Measurements from ENCODE around the gene ANKRD33B.
A peak's percentile ranks its signal among the peaks of the same experiment; 100 is the strongest.
"Not testable (repeated sequence)": the region's sequence is repeated elsewhere in the genome, so short reads cannot be mapped to it uniquely, and the experiment has no call there.

The ANKRD33B gene

DNA sequence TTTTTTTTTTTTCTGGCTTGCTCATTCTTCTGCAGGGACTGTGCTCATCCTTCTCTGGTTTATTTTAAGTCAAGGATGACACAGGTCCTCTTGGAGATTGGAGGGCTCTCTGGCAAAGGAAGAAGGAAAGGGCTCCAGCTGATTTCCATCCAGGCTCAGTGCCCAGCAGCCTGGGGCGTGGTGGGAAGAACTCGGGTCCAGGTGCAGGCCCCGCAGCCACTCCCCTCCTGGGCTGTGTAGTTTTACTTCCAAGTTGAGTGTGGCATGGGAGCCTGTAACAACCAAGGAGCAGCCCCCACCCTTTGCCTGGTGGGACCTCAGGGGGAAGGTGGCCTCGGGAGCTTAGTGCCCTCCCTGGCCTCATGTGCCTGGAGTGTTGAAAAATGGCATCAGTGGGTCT, 58.9 kb downstream of the ANKRD33B start:
- DNase-seq = no peak

DNA sequence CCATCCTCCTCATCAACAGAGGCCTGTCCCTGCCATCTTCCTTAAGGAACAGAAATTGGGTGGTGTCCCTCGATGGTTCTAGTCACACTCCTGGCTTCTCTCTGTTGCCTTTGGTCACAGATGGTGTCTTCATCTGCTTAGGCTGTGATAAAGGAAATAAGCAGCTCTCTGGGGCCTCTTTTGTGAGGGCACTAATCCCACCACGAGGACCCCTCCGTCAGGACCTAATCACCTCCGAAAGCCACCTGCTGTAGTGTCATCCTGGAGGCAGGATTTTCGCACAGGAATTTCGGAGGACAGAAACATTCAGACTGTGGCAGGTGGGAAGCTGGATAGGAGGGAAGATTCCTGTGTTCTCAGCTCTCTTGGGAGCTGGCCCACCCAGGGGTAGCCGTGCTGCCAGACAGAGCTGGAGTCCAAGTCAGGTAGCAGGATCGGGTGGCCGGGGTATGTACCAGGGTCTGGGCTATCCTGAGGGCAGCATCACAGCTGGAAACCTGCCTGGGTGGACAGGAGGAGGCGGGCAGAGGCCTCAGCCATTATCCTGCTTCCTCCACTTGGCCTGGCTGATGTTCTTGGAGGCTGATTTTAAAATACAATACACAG, 59.5 kb downstream of the ANKRD33B start:
- DNase-seq = no peak

DNA sequence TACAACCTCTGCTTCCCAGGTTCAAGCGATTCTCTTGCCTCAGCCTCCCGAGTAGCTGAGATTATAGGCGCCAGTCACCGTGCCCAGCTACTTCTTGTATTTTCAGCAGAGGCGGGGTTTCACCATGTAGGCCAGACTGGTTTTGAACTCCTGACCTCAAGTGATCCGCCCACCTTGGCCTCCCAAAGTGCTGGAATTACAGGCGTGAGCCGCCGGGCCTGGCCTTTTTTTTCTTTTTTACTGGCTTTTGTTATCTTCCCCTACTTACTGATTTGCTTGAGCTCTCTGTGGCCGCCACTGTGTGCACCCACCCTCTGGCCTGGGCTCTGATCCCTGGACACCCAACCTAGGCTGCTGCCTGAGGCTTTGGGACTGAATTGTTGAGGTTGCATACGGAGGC, 60.3 kb downstream of the ANKRD33B start:
- no peak for DNase-seq

DNA sequence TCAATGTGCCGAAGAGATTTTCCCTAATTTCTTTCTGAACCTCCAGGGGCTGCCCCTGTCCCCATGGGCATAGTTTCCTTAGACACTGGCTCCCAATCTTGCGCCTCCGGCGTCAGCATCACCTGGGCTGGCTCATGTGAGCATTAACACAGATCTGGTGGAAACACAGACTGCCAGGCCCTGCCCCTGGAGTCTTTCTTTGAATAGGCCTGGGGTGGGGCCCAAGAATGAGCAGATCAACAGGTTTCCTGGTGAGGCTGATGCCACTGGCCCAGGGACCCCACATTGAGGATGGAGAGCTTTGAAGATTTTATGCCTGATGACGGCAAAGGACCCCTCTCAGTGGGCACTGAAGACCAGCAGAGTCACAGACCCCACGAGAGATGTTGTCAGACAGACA, 60.8 kb downstream of the ANKRD33B start:
- no peak for DNase-seq

DNA sequence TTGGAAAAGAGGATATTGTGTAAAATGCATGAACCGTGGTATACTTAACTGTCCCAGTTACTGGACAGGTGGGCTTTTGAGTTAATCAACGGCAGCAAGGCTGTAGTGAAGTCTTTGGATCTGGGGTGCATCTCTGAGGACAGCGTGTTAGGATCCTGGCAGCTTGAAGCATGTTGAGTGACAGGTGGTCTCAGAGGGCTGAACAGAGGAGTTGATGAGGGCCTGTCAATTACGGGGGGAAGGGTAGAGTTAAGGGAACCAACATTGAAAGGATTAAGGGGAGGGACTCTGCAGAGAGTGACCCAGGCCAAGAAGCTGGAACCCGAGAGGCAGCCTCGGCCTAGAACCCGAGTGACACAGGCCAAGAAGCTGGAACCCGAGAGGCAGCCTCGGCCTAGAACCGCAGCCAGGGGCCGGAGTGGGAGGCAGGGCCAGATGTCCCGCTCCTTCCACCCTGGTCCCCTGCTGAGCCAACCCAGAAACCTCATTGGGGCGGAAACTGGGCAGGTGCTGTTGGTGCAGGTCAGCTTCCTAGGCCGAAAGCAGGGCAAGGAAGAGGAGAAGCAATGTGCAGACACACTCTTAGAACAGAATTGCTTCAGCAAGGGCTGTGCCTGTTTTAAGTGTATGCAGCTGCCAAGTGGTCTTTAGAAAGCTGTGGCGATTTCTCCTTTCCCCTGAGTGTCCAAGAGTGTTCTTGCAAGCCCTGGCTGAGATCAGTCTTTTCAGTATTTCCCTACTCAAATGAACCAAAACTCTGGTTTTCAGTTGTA, 62.0 kb downstream of the ANKRD33B start:
- DNase-seq = no peak

DNA sequence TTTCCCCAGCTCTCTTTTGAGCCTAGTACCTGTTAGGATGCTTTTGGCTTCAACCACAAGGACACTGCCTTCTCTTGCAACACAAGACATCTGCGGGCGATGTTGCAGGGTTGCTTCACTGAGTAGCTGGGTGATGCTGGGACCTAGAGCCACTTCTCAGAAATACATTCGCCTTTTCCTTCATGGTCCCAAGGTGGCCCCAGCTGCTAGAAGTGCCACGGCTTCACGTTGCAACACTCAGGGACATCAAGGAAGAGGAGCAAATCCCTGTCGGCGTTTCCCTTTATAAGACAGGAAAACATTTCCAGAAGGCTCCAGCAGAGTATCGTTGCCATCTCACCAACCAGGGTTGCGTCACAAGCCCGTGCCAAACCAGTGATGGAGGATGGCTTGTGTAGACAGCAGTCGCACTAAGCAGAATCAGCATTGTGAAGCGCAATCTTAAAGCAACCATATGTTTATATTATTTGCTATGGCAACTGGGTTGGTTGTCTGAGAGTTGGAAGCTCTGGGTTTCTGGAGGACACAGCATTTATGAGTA, 62.7 kb downstream of the ANKRD33B start:
- no peak for DNase-seq

DNA sequence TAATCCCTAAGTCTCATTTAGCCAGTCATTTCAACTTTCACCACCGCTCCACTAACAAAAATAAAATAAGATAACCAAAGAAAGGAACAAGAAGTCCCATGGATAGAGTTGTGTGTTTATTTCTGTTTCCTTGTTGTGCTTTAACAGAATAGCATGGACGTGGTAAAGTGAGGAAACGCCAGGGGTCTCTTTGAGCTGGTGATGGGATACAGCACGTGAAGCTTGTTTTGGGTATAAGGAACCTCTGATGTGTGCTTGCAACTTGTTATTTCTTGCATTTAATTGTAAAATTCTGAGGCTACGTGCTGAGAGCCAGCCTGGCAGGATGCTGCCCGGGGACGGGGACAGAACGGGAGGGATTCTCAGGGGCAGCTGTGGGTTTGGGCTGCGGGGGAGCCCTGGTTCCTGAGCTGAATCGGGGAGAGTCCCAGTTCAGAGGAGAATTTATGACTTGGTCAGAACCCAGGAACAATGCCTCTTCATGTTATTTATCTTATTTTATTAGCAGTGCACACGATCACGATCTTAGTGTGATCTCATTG, 63.4 kb downstream of the ANKRD33B start:
- no peak for DNase-seq

DNA sequence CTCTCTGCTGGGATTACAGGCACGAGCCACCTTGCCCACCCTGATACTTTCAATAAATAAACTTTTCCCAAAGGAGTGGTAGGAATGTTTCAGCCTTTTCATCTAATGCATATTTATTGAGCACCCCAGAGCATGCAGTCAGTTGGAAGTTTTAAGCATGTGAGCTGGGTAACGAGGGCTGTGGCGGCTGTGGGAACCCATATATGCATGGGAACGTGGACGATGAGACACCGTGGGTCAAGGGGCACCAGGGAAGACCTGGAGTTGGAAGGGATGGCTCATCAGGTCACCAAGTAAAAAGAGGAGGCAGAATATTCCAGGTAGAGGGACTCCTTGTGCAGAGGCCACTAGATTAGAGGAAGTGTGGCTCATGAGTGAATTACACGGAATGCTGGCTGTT, 64.7 kb downstream of the ANKRD33B start:
- no peak for DNase-seq

DNA sequence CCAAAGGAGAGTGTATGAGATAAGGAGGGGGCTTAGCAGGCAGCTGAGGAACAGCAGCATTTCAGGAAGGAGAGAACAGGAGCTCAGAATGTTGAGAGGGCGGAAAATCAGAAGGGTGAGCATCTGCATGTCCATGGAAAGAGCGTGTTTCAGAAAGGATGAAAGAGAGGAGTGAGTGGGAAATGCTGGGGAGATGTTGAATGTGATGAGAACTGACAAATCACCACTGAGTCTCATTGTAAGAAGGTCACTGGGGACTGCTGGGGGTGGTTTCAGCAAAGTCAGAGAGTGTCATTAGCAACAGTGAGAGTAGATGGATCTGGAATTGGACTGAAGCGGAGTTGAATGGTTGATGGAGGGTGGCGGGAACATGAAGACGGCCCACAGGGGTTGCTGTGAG, 65.8 kb downstream of the ANKRD33B start:
- no peak for DNase-seq

DNA sequence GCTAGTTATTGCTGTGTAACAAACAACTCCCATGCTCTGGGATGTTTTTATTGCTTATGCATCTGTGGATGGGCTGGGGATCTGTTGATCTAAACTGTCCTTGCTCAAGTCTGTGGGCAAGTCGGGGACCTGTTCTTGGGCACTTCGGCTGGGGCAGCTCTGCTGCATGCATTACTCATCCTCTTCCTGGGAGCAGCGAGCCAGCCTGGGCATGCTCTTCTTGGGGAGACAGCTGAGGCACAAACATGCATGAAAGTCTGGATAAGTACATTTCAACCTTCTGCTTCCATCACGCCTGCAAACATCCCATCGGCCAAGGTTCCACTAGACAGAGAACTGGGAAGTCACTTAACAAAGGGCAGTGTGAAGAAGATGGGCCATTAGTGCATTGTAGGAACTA, 66.3 kb downstream of the ANKRD33B start:
- DNase-seq = no peak

DNA sequence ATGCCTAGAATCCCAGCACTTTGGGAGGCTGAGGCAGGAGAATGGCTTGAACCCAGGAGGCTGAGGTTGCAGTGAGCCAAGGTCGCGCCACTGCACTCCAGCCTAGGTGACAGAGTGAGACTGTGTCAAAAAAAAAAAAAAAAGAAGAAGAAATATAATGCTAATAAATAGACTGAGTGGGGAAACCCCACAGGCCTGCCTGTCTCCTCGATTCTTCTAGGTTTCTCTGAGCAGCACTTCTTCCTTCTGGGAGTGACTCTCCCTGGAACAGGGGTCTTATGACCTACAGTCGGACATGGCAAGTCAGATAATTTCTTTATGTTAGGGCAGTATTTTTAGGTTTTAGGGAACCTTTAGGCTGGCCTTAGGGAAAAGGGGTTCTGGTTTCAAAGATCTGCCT, 66.9 kb downstream of the ANKRD33B start:
- DNase-seq = not testable (repeated sequence)

DNA sequence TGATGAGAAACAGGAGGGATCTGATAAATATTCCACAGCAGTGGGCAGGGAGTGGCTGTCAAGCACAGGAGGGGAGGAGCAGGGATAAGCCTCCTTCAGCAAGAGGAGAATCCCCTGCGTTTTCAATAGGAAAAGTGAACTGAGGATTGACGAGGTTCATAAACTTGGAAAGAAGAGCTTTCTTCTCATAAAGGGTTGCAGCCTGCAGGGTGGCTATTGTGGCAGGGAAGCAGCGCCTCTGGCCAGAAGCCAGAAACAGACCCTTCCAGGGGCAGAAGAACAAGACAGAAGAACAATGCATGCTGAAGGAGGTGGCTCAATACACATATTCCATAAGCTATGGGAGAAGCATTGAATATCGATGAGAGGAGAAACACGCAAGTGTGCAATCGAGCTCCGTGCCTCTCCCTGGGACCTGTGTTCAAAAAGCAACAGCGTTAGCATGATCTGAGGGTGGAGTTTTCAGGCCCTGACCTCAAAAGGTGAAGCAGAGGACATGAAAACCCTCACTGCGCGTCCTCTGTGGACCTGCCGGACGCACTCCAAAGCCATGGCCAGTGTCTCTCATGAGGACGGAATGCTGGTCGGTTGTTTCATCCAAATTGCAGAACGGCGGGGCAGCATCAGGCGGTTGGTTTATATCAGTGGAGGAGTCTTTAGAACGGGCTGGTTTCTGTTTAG, 67.6 kb downstream of the ANKRD33B start:
- DNase-seq = no peak

DNA sequence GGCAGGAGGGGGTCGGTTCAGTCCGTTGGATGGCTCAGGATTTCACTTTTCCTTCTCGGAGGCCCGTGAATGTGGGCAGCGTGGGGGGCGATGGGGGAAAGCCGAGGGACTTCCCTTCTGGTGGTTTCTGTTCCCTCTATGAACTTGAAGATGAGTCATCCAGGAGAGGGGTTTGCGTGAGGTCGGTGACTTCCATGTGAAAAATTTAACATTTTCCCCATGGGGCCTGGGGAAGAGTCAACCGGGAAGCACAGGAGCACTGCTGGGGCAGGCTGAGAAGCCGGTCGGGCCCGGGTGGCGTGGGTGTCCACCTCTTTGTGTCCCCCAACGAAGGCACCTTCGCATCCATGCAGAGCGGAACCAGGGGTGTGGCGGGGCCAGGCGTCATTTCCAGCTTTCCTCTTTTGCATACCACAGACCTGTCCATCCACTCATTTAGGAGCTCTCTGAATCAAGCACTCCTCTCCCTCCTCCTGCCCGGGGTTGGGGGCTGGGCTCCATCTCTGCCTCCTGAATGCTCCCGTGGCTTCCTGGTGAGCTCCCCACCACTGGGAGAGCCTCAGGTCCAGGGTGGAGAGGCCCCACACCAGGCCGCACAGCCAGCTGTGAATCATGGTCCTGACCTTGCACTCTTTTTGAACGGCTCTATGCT, 68.4 kb downstream of the ANKRD33B start:
- peak; percentile 76 for DNase-seq

DNA sequence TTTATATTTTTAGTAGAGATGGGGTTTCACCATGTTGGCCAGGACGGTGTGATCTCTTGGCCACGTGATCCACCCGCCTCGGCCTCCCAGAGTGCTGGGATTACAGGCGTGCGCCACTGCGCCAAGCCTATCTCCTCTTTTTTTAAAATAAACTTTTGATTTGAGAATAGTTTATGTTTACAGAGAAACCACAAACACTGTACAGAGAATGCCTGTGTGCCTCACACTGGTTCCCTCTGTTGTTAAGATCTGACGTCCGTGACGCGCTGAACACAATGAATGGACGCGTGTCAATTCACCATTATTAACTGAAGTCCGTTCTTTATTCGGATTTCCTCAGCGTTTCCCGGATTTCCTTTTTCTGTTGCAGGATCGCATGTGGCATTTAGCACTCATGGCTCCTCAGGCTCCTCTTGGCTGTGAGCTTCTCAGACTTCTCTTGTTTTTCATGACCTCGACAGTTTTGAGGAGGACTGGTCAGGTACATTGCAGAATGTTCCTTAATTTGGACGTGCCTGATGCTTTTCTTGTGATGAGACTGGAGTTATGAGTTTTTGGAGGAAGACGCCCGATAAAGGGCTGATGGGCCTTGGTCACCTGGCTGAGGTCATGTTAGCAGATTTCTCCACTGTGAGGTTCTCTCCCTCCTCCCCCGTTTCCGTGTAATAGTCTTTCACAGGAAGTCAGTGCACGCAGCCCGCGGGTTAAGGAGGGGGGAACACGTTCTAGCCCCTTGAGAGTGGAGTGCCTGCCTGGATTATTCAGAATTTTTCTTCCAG, 69.6 kb downstream of the ANKRD33B start:
- DNase-seq = no peak

DNA sequence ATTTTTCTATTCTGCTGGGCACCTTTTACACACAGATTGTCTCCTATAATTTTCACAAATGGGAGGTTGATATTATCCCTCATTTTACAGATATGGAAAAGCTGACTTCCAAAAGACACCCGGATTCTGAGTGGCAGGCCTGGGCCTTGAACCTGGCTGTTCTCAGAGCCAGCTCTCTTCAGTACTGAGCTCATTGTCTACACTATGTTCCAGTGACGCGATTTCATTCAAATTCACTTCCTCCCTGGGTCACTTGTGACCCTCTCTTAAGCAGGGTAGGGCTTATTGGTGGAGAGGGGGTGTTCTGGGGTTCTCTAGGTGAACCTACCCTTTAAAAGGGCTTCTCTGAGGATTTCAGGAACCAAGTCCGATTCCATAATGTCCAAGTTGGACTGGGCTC, 70.2 kb downstream of the ANKRD33B start:
- no peak for DNase-seq

DNA sequence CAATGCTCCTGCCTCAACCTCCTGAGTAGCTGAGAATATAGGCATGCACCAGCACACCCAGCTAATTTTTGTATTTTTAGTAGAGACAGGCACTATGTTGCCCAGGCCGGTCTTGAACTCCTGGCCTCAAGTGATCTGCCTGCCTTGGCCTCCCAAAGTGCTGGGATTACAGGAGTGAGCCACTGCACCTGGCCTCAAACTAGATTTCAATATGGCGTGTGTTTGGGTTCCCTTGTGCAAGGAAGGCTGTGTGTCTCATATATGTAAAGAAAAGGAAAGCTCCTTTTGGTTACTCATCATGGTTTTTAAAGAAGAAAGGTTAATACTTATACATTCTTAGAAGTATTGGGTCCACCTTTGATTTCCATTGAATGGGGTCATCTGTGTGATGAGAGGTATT, 70.7 kb downstream of the ANKRD33B start:
- no peak for DNase-seq

DNA sequence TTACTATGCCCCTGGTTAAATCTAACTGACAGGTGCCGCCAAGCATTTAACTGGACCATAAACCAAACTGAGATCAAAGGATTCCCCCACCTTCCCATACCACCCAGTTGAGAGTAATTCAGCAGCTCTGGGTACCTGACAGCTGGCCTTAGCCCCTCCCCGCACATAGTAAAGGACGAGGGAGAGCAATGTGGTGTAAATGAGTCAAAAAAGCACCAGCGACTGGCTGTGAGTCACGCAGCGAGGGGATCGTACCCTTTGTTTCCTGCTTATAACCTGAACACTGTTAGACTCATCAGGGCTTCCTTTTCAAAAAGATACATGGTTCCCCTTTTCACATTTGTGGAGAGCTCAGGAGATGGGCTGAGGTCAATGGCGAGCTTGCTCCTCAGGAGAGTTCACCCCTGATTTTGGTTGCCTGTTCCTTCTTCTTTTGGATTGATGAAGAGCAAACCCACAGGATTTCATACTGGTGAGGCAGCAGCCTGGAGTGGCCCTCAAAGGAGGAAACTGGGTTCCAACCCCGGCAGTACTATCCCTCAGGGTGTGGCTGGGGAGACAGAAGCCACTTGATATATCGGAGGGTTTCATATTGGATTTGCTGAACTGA, 71.5 kb downstream of the ANKRD33B start:
- peak; percentile 69 for DNase-seq

DNA sequence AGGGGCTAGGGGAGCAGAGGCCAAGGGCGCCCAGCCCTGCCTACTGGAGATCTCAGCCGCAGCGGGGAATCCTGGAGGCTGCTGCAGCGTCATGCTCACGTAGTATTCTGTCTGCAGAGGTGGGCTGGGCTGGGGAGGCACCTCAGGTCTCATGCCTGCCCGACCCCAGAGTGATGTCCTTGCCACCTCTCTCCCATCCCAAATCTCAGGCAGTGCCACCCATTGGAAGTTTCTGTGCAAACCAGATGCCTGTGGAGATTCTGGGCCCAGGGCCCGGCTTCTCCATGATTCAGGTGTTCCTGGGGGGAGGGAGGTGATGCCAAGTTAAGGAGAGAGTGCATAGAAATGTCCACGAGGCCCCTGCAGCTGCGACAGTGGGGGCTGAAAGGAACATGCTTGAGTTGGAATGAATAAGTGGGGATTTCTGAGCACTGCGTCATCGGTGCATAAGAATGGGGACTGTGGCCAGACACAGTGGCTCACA, 72.0 kb downstream of the ANKRD33B start:
- DNase-seq = no peak

DNA sequence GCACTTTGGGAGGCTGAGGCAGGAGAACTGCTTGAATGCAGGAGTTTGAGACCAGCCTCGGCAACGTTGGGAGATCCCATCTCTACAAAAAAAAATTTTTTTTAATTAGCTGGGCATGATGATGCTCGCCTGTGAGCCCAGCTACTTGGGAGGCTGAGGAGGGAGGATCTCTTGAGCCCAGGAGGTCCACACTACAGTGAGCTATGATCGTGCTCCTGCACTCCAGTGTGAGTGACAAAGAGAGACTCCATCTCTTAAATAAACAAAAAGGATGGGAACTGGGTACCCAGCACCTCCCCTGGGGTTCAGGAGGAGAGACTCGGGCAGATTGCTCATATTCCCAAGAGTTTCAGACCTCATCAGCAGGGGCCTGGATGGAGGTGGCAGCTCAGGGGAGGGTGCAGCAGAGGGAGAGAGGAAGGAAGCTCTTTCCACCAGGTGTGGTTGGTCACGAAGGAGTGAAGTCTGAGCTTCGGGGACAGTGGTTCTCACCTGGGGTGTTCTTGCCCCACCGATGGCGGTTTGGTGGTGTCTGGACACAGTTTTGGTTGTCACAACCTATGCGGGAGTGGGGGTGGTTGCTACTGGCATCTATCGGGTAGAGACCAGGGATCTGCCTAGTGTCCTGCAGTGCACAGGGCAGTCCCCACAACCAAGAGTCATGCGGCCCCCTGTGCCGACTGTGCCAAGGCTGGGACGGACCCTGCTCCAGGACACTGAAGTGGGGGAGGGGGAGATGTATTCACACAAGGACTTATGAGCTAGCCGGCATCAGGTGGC, 72.7 kb downstream of the ANKRD33B start:
- no peak for DNase-seq

DNA sequence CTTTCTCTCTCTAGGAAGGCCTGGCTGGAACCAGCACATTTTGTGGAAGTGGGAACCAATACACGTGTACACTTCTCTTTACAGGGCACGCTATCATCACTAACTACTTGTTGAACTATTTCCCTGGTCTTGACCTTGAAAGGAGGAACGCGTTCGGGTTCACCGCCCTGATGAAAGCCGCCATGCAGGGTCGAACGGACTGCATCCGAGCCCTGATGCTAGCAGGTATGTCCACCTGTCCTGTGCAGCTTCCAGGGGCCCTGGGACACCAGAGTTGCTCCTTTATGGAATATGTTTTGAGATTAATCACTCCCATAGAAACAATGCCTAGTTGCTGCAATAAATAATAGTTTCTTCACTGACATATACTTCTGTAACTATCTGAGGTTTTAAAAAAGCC, 74.1 kb downstream of the ANKRD33B start:
- DNase-seq = no peak

DNA sequence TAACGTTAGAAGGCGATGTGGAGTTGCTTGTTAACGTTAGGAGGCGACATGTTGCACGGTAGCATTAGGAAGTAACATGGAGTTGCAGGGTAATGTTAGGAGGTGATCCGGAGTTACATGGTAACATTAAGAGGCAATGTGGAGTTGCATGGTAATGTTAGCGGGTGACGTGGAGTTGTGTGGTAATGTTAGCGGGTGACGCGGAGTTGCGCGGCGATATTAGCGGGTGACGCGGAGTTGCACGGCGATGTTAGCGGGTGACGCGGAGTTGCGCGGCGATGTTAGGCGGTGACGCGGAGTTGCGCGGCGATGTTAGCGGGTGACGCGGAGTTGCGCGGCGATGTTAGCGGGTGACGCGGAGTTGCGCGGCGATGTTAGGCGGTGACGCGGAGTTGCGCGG, 74.9 kb downstream of the ANKRD33B start:
- DNase-seq = not testable (repeated sequence)
